Kidney capillary endothelial cell (primary cell): Measurements from ENCODE around the gene RAB11FIP4.
A peak's percentile ranks its signal among the peaks of the same experiment; 100 is the strongest.

Experiments
- DNase-seq: peaks from one replicate; pipeline ENCODE4 v3.0.0-alpha.2; 2018; ENCODE audit warnings: low spot score

The RAB11FIP4 gene

GRCh38 chr17:31386542-31387075 is 4.9 kb upstream of the RAB11FIP4 start:
- no peak for DNase-seq

- no peak for DNase-seq
Measured at GRCh38 chr17:31387438-31387837, 4.0 kb upstream of the RAB11FIP4 start.

GRCh38 chr17:31388351-31388750 is 3.1 kb upstream of the RAB11FIP4 start:
- no peak for DNase-seq

- DNase-seq = no peak
Measured at GRCh38 chr17:31388770-31389656, 2.5 kb upstream of the RAB11FIP4 start.

- DNase-seq = no peak
Measured at GRCh38 chr17:31389657-31390381, 1.7 kb upstream of the RAB11FIP4 start.

GRCh38 chr17:31390426-31390747 is 1.1 kb upstream of the RAB11FIP4 start:
- DNase-seq = no peak

GRCh38 chr17:31390748-31391495 is 553 bp upstream of the RAB11FIP4 start:
- DNase-seq = no peak

GRCh38 chr17:31392002-31392855 is 754 bp downstream of the RAB11FIP4 start:
- no peak for DNase-seq

GRCh38 chr17:31392856-31393748 is 1.6 kb downstream of the RAB11FIP4 start:
- DNase-seq = no peak

GRCh38 chr17:31393749-31394146 is 2.3 kb downstream of the RAB11FIP4 start:
- DNase-seq = no peak

GRCh38 chr17:31394544-31394943 is 3.1 kb downstream of the RAB11FIP4 start:
- peak; percentile 43 for DNase-seq

GRCh38 chr17:31397256-31397939 is 5.9 kb downstream of the RAB11FIP4 start:
- DNase-seq = no peak

GRCh38 chr17:31398381-31399311 is 7.2 kb downstream of the RAB11FIP4 start:
- DNase-seq = no peak

- DNase-seq = no peak
Measured at GRCh38 chr17:31400481-31400950, 9.0 kb downstream of the RAB11FIP4 start.

- DNase-seq = no peak
Measured at GRCh38 chr17:31401456-31402254, 10.2 kb downstream of the RAB11FIP4 start.

GRCh38 chr17:31404028-31404949 is 12.8 kb downstream of the RAB11FIP4 start:
- no peak for DNase-seq
